GM13977 (cell line): ENCODE results near the gene FBXL17.

Experiments used
- DNase-seq: peaks from one replicate; pipeline ENCODE4 v3.0.0; 2012; ENCODE audit warnings: low spot score
- CTCF ChIP-seq: IDR thresholded peaks from 2 replicates; pipeline ENCODE4 v1.5.1; 2012; ENCODE audit warnings: mild to moderate bottlenecking, control low read depth; ENCODE audit not compliant: insufficient read depth; ENCODE audit errors: extremely low read depth, missing control alignments
- in situ Hi-C: fragments of 300-500 bp; cut with MboI; formaldehyde crosslinking; loops from one replicate; pipeline ENCODE4 v1.12.0; 2022; ENCODE audit warnings: low sequenced_read_pairs, low pct_unique_long_range_greater_than_20kb, mixed read lengths, inconsistent platforms; ENCODE audit not compliant: unreplicated experiment

Gene FBXL17

DNA sequence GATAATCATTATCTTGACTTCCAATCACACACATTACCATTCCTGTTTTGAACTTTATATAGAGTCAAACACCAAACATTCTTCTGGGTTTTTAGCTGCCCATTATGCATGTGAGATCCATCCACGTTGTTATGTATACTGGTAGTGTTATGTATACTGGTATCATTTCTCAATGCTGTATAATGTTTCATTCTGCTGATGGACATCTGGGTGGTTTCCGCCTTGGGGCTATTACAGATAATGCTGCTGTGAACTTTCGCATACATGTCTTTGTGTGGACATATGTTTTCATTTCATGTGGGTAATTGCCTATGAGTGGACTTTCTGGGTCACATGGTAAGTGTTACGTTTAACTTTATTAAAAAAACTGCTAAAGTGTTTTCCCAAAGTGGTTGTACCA is 493.4 kb downstream of the FBXL17 start:
- no peak for DNase-seq
- no peak for TF ChIP-seq CTCF
- in situ Hi-C loops = no loop called here

DNA sequence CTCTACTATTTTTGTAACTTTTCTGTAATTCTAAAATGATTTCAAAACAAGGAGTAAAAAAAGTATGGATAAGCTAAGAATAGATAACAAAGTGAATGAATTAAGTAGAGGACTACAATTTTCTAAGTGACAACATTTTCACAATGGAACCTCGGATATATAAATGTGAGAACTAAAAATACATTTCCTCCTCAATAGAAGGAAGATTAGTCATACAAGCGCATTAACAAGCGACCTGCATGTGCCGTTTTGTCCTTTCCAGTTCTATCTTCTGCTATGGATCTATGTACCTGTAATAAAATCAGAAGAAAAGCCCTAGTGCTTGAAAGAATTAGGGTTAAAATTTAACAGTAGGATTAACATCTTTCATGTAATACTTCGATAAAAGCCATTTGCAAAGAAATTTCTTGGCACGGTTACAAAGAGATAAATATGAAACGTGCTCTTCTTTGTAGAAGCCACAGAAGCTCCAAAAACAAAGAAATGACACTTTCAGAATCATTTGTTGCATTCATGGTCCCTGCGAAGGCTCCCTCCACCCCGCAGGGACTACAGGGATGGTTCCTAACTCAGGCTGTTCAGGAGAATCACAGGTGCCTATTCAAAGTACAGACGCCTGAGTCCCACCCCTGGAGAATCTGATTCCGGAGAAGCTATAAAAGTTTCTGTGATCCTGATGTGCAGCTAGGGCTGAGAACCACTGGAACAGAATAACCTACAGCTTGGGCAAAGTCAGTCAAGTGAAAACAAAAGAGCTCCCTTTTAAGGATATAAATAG is 494.5 kb downstream of the FBXL17 start:
- no peak for DNase-seq
- in situ Hi-C loops = no loop called here
- TF ChIP-seq CTCF = no peak

DNA sequence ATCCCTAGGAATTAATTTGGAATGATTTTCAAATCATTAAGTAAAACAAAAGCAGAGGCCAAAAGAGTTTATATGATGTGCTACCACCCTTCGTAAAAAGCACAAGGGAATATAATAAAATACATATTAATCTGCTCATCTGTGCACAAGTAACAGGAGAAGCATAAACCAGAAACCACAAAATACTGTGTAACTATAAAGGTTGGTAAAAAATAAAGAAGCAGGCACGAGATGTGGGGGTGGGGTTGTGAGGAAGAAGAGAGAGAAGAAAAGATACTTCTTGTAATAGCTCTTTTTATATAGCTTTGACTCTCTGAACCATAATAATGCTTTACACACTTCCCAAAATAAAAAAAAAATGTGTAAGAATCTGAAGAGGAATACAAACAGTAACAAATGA is 496.3 kb downstream of the FBXL17 start:
- no peak for DNase-seq
- no peak for TF ChIP-seq CTCF
- in situ Hi-C loops = no loop called here

DNA sequence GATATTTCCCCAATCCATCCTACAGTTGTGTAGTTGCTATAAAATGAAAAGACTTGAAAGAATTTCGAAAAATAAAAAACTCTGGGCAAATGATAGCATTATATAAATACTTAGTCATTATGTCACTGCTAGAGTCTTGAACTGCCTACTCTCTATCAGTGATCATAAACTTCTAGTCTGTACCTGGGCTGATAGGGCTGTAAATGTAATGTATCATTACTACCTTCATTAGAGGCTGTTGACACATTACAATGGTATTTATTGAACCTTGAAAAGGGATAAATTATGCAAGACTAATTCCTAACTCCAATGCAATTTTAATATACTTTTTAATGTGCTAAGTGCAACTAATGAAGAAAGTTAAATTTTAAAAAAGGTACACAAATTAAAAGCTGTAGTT is 497.0 kb downstream of the FBXL17 start:
- no peak for DNase-seq
- in situ Hi-C loops = no loop called here
- TF ChIP-seq CTCF = no peak

DNA sequence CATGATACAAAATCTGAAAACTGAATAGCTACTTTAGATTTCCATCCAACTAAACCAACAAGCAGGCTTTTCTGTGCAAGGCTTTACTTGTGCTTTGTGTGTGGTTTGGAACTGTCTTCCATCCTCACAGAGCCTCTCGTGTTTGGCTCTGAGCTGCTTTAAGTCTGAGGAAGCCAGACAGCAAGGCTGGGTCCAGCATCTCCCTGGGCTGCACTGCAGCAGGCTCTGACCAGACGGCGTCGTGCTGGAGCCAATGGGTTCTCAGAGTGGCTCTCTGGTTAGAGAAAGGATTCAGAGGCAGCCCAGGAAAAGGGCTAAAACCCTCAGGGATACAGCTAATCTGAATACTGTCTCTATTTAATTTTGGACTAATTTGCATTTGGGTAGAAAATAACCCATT is 503.2 kb downstream of the FBXL17 start:
- no peak for DNase-seq
- in situ Hi-C loops = no loop called here
- no peak for TF ChIP-seq CTCF

DNA sequence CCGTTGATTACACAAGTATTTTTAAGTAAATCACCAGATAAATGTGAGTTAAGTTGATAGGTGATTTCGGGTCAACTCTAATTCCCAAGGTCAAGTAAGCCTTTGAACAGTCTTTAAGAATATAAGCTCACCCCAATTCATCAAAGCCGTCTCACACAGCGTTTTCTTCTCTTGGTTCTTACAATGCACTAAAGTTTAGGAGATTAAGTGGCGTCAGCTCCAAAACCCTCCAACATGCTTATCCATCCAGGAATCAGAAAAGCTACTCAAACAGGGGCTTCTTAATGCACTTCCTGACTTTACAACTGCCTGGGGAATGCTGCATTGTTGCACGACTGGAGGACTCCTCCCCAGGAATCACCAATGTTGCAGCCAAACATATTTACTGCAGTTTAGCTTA is 505.0 kb downstream of the FBXL17 start:
- in situ Hi-C loops = no loop called here
- no peak for DNase-seq
- no peak for TF ChIP-seq CTCF

GRCh38 chr5:107876261-107876660 is 505.6 kb downstream of the FBXL17 start:
- DNase-seq = no peak
- in situ Hi-C loops = no loop called here
- TF ChIP-seq CTCF = no peak
